ENCODE results near the gene IDE.

GRCh38 chr10:92545556-92545955 lies 28.3 kb downstream of the IDE start:
- TF ChIP-seq EZH2phosphoT487 (IDR thresholded peaks at IDR 0.05; ENCODE audit: insufficient read depth, low read depth) (no peak), EZH2 (IDR thresholded peaks at IDR 0.05; ENCODE audit: insufficient read depth, poor library complexity, severe bottlenecking) (no peak)

Measured in GM23248 (cell line).